ENCODE data around the gene OLAH. TPM values are rescaled to one million over a fixed set of nuclear protein-coding genes. Genes with fewer than 3 reads are reported as not detected.

The OLAH gene
- total RNA-seq, 1 donor = not detected

- Histone ChIP-seq H3K9me3 (ENCODE audit: low read depth, low read length) (no peaks in the 10 kb centered on the region), H3K27me3 (ENCODE audit: insufficient read depth, low read length) (no peaks in the 10 kb centered on the region), H3K27ac (ENCODE audit: low read depth, low read length) (no peak overlapping the region), H3K4me3 (ENCODE audit: insufficient read depth, low read length) (no peak overlapping the region), H3K79me2 (ENCODE audit: insufficient read depth, low read length) (no peaks in the 10 kb centered on the region), H3K4me1 (ENCODE audit: insufficient read depth, low read length) (no peaks in the 10 kb centered on the region), H2AFZ (ENCODE audit: low read length) (no peak overlapping the region), H3K36me3 (ENCODE audit: insufficient read depth, low read length) (no peaks in the 10 kb centered on the region), H4K20me1 (ENCODE audit: insufficient read depth, low read length) (no peaks in the 10 kb centered on the region), H3K4me2 (ENCODE audit: insufficient read depth, low read length) (no peak overlapping the region)
- TF ChIP-seq, protein P1, sequence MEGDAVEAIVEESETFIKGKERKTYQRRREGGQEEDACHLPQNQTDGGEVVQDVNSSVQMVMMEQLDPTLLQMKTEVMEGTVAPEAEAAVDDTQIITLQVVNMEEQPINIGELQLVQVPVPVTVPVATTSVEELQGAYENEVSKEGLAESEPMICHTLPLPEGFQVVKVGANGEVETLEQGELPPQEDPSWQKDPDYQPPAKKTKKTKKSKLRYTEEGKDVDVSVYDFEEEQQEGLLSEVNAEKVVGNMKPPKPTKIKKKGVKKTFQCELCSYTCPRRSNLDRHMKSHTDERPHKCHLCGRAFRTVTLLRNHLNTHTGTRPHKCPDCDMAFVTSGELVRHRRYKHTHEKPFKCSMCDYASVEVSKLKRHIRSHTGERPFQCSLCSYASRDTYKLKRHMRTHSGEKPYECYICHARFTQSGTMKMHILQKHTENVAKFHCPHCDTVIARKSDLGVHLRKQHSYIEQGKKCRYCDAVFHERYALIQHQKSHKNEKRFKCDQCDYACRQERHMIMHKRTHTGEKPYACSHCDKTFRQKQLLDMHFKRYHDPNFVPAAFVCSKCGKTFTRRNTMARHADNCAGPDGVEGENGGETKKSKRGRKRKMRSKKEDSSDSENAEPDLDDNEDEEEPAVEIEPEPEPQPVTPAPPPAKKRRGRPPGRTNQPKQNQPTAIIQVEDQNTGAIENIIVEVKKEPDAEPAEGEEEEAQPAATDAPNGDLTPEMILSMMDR (IDR thresholded peaks at IDR 0.05; ENCODE audit: extremely low read depth, low read depth, low read length) = no peak
- DNase-seq (ENCODE audit: insufficient read length, low spot score, missing footprints) = no peak
These were observed 25.5 kb downstream of the OLAH start for GRCh38 chr10:15069230-15069629.

GRCh38 chr10:15072358-15072757 is 28.6 kb downstream of the OLAH start:
- no peaks in the 10 kb centered on the region for H3K36me3 ChIP-seq (ENCODE audit: insufficient read depth, low read length)
- no peaks in the 10 kb centered on the region for H3K9me3 ChIP-seq (ENCODE audit: low read depth, low read length)
- TF ChIP-seq, protein P1 (IDR thresholded peaks at IDR 0.05; ENCODE audit: extremely low read depth, low read depth, low read length) = no peak

GRCh38 chr10:15075421-15075820 is 31.7 kb downstream of the OLAH start:
- H3K4me3 ChIP-seq (ENCODE audit: insufficient read depth, low read length) = no peak overlapping the region
- no peaks in the 10 kb centered on the region for H4K20me1 ChIP-seq (ENCODE audit: insufficient read depth, low read length)
- TF ChIP-seq, protein P1 (IDR thresholded peaks at IDR 0.05; ENCODE audit: extremely low read depth, low read depth, low read length) = no peak
- no peaks in the 10 kb centered on the region for H3K9me3 ChIP-seq (ENCODE audit: low read depth, low read length)
- no peaks in the 10 kb centered on the region for H3K4me1 ChIP-seq (ENCODE audit: insufficient read depth, low read length)
- no peak for DNase-seq (ENCODE audit: insufficient read length, low spot score, missing footprints)
- H3K79me2 ChIP-seq (ENCODE audit: insufficient read depth, low read length) = no peaks in the 10 kb centered on the region
- no peak overlapping the region for H3K27ac ChIP-seq (ENCODE audit: low read depth, low read length)
- H3K36me3 ChIP-seq (ENCODE audit: insufficient read depth, low read length) = no peaks in the 10 kb centered on the region
- no peak overlapping the region for H3K4me2 ChIP-seq (ENCODE audit: insufficient read depth, low read length)
- H3K27me3 ChIP-seq (ENCODE audit: insufficient read depth, low read length) = no peaks in the 10 kb centered on the region
- H2AFZ ChIP-seq (ENCODE audit: low read length) = no peak overlapping the region

More at GRCh38 chr10:15072358-15072757, 28.6 kb downstream of the OLAH start:
- DNase-seq (ENCODE audit: insufficient read length, low spot score, missing footprints) = no peak
- Histone ChIP-seq H2AFZ (ENCODE audit: low read length) (no peak overlapping the region), H3K4me2 (ENCODE audit: insufficient read depth, low read length) (no peak overlapping the region), H3K4me1 (ENCODE audit: insufficient read depth, low read length) (no peaks in the 10 kb centered on the region), H3K27ac (ENCODE audit: low read depth, low read length) (no peak overlapping the region), H3K4me3 (ENCODE audit: insufficient read depth, low read length) (no peak overlapping the region), H3K79me2 (ENCODE audit: insufficient read depth, low read length) (no peaks in the 10 kb centered on the region), H3K27me3 (ENCODE audit: insufficient read depth, low read length) (no peaks in the 10 kb centered on the region), H4K20me1 (ENCODE audit: insufficient read depth, low read length) (no peaks in the 10 kb centered on the region)

GRCh38 chr10:15083674-15084501 is 40.1 kb downstream of the OLAH start:
- H2AFZ ChIP-seq (ENCODE audit: low read length) = peak overlapping the region; percentile 90
- DNase-seq (ENCODE audit: insufficient read length, low spot score, missing footprints) = peak; percentile 65
- TF ChIP-seq, protein P1 (IDR thresholded peaks at IDR 0.05; ENCODE audit: extremely low read depth, low read depth, low read length) = no peak

More at GRCh38 chr10:15083674-15084501, 40.1 kb downstream of the OLAH start:
- Histone ChIP-seq H3K4me1 (ENCODE audit: insufficient read depth, low read length) (peaks cover 13% of the 10 kb centered on the region), H3K27me3 (ENCODE audit: insufficient read depth, low read length) (no peaks in the 10 kb centered on the region), H3K36me3 (ENCODE audit: insufficient read depth, low read length) (no peaks in the 10 kb centered on the region), H3K4me2 (ENCODE audit: insufficient read depth, low read length) (peak overlapping the region; percentile 88), H3K79me2 (ENCODE audit: insufficient read depth, low read length) (no peaks in the 10 kb centered on the region), H3K27ac (ENCODE audit: low read depth, low read length) (peak overlapping the region; percentile 62), H3K9me3 (ENCODE audit: low read depth, low read length) (no peaks in the 10 kb centered on the region), H4K20me1 (ENCODE audit: insufficient read depth, low read length) (no peaks in the 10 kb centered on the region), H3K4me3 (ENCODE audit: insufficient read depth, low read length) (peak overlapping the region; percentile 75)
